Activated naive CD4-positive, alpha-beta T cell treated with anti-CD3 and anti-CD28 coated beads for 36 hours (primary cell): ENCODE results near the gene NTM. TPM values are rescaled to one million over a fixed set of nuclear protein-coding genes. Genes with fewer than 3 reads are reported as not detected.
"Not testable (repeated sequence)": the region's sequence is repeated elsewhere in the genome, so short reads cannot be mapped to it uniquely, and the experiment has no call there.

Experiments
- CTCF ChIA-PET: fragments of 350-600 bp; sonication (Branson Sonifier 250); formaldehyde crosslinking; loops from one replicate; lab custom pipeline; 2021; ENCODE audit warnings: antibody characterized with exemption; lab: Charles Lee
- DNase-seq: peaks from one replicate; pipeline ENCODE4 v3.0.0-alpha.2; 2020
- H3K27ac Mint-ChIP-seq: one replicate; pipeline ENCODE4 v1.8.0; 2021; ENCODE audit warnings: mild to moderate bottlenecking, mixed read lengths
- H3K27me3 Mint-ChIP-seq: one replicate; pipeline ENCODE4 v1.8.0; 2021; ENCODE audit warnings: low read depth, mixed read lengths
- H3K36me3 Mint-ChIP-seq: one replicate; pipeline ENCODE4 v1.8.0; 2021; ENCODE audit warnings: low read depth, mixed read lengths
- H3K4me1 Mint-ChIP-seq: one replicate; pipeline ENCODE4 v1.8.0; 2021; ENCODE audit warnings: low read depth, mixed read lengths
- H3K4me3 Mint-ChIP-seq: one replicate; pipeline ENCODE4 v1.8.0; 2021; ENCODE audit warnings: mild to moderate bottlenecking, moderate library complexity, mixed read lengths
- H3K9me3 Mint-ChIP-seq: one replicate; pipeline ENCODE4 v1.8.0; 2021; ENCODE audit warnings: mixed read lengths
- intact Hi-C: fragments of 100-400 bp; cut with micrococcal nuclease; formaldehyde crosslinking; loops from one replicate; pipeline ENCODE4 v1.15.1; 2023
- total RNA-seq, 2 experiments: library from RNA; stranded (reverse); gene quantifications; one replicate each; pipeline ENCODE4 v1.2.3, GENCODE V29; 2021

The NTM gene
- total RNA-seq, 2 experiments from 2014 or later: not detected

- no peak for DNase-seq
- Mint-ChIP-seq H3K9me3 (no peaks in the 10 kb centered on the region), H3K27ac (no peak overlapping the region), H3K4me1 (no peaks in the 10 kb centered on the region), H3K27me3 (peaks cover 3% of the 10 kb centered on the region), H3K4me3 (no peak overlapping the region), H3K36me3 (no peaks in the 10 kb centered on the region)
- intact Hi-C loops: loop anchor here (10.0 kb wide), 1 partner anchor 274 kb away; no protein-coding TSS in a partner anchor
- CTCF ChIA-PET: interaction anchor here (0.8 to 1.1 kb wide), 2 partner anchors 9 kb away, joined by 3 to 4 read pairs; no protein-coding TSS in a partner anchor
These were observed 308.4 kb downstream of the NTM start for GRCh38 chr11:131678658-131679340.

GRCh38 chr11:131680448-131680847 lies 310.0 kb downstream of the NTM start:
- H3K4me3 Mint-ChIP-seq, H3K36me3 Mint-ChIP-seq, H3K4me1 Mint-ChIP-seq, H3K27me3 Mint-ChIP-seq, H3K9me3 Mint-ChIP-seq, H3K27ac Mint-ChIP-seq, CTCF ChIA-PET, intact Hi-C loops, DNase-seq: not testable (repeated sequence)

DNA sequence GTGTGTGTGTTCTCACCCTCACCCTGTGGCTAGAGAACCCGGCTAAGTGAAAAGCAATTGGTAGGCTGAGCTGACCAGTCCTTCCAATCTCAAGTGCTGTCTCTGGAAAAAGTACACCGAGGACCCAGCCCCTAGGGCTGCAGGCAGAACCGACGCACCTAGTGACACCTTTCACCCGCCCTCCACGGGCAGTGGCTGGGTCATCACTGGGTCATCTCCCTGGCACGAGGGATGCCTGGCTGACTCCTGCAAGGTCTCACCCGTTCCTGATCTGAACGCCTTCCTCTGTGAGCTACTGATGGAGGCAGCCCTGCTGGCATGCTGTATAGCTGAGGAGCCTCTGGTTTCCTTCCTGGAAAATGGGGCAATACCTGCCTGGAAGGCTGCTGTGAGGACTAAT lies 311.5 kb downstream of the NTM start:
- CTCF ChIA-PET: no interaction called here
- no peak for DNase-seq

GRCh38 chr11:131682373-131683015 lies 312.1 kb downstream of the NTM start:
- H3K4me1 Mint-ChIP-seq: no peaks in the 10 kb centered on the region

More for the DNA sequence above, 311.5 kb downstream of the NTM start:
- H3K4me1 Mint-ChIP-seq: no peaks in the 10 kb centered on the region
- intact Hi-C loops: no loop called here
- no peak overlapping the region for H3K27ac Mint-ChIP-seq
- no peaks in the 10 kb centered on the region for H3K36me3 Mint-ChIP-seq
- no peaks in the 10 kb centered on the region for H3K9me3 Mint-ChIP-seq
- H3K27me3 Mint-ChIP-seq: peaks cover 4% of the 10 kb centered on the region
- H3K4me3 Mint-ChIP-seq: no peak overlapping the region

GRCh38 chr11:131683131-131683530 lies 312.7 kb downstream of the NTM start:
- H3K4me1 Mint-ChIP-seq: no peaks in the 10 kb centered on the region
- intact Hi-C loops: no loop called here
- H3K27me3 Mint-ChIP-seq: peaks cover 7% of the 10 kb centered on the region
- no peak for DNase-seq
- no peak overlapping the region for H3K27ac Mint-ChIP-seq
- no peaks in the 10 kb centered on the region for H3K36me3 Mint-ChIP-seq
- H3K9me3 Mint-ChIP-seq: no peaks in the 10 kb centered on the region
- CTCF ChIA-PET: no interaction called here
- H3K4me3 Mint-ChIP-seq: no peak overlapping the region

More at GRCh38 chr11:131682373-131683015, 312.1 kb downstream of the NTM start:
- intact Hi-C loops: no loop called here
- no peaks in the 10 kb centered on the region for H3K9me3 Mint-ChIP-seq
- H3K27me3 Mint-ChIP-seq: peaks cover 4% of the 10 kb centered on the region
- no peak overlapping the region for H3K4me3 Mint-ChIP-seq
- CTCF ChIA-PET: no interaction called here
- no peaks in the 10 kb centered on the region for H3K36me3 Mint-ChIP-seq
- no peak overlapping the region for H3K27ac Mint-ChIP-seq
- no peak for DNase-seq

GRCh38 chr11:131683666-131684065 lies 313.3 kb downstream of the NTM start:
- intact Hi-C loops: no loop called here
- Mint-ChIP-seq H3K4me3 (no peak overlapping the region), H3K9me3 (no peaks in the 10 kb centered on the region), H3K4me1 (no peaks in the 10 kb centered on the region), H3K36me3 (no peaks in the 10 kb centered on the region), H3K27me3 (peaks cover 7% of the 10 kb centered on the region), H3K27ac (no peak overlapping the region)
- CTCF ChIA-PET: interaction anchor here (1.0 kb wide), 1 partner anchor 9 kb away, joined by 3 read pairs; no protein-coding TSS in a partner anchor
- no peak for DNase-seq

DNA sequence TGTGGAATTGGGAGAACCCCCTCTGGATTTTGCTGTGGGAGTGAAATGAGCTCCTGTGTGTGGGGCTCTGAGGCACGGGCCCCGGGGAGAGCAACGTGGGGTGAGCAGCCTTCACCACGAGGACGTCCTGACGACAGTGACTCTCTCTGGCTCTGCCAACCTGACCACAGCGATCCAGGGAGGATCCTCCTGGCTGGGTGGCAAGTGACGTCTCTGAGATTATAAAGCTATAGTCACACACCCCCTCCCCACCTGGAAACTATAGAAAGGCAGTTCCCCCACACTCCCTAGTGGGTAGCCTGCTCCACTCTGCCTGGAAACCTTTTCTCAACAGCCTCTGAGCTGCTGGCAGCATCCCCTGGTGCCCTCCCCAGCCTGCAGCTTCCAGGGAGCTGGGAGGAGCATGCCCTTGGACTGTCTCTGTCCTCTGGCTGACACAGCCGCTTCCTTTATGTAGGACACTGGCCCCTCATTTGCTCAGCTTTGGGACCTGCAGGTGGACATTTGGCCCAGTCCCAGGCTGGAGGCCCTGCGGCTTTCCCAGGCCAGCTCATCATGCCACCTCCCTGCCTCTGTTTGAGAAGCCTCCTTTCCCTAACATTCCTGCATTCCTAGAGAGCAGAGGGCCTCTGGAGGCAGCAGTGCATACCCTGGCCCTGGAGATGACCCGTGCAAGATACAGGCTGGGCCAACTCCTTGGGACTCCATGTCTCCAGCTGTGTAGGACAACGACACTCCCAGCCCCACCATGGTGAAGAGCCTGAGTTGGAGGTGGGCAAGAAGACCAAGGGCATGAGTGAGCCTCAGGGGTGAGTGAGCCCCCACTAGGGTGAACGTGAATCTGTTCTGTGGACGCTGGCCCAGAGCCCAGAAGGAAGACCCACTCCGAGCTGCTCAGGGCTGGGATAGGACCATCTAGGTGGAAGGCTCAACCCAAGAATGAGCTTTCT lies 314.0 kb downstream of the NTM start:
- CTCF ChIA-PET: interaction anchor here (1.0 kb wide), 2 partner anchors 10 kb away, joined by 3 to 4 read pairs; no protein-coding TSS in a partner anchor
- H3K4me3 Mint-ChIP-seq: no peak overlapping the region
- DNase-seq: no peak
- intact Hi-C loops: no loop called here
- H3K36me3 Mint-ChIP-seq: no peaks in the 10 kb centered on the region
- H3K9me3 Mint-ChIP-seq: no peaks in the 10 kb centered on the region
- no peak overlapping the region for H3K27ac Mint-ChIP-seq
- H3K27me3 Mint-ChIP-seq: peaks cover 10% of the 10 kb centered on the region
- no peaks in the 10 kb centered on the region for H3K4me1 Mint-ChIP-seq

DNA sequence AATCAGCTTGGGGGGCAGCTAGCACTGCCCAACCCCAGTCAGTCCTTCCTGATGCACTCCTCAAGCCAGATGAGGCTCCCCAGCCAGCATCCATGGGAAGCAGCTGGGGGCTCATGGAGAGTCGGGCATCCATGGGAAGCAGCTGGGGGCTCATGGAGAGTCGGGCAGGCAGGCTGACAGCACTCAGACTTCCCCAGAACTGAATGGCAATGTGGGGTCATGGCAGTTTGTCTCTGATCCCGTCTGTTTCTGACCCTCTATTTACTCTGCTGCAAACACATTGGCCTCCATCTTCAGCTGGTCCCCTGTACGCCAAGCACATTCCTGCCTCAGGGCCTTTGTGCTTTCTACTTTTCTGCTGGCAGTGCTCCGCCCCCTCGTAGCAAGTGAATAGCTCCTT lies 314.8 kb downstream of the NTM start:
- no peaks in the 10 kb centered on the region for H3K36me3 Mint-ChIP-seq
- H3K27me3 Mint-ChIP-seq: peaks cover 18% of the 10 kb centered on the region
- intact Hi-C loops: no loop called here
- H3K4me1 Mint-ChIP-seq: no peaks in the 10 kb centered on the region
- no peaks in the 10 kb centered on the region for H3K9me3 Mint-ChIP-seq
- H3K27ac Mint-ChIP-seq: no peak overlapping the region
- DNase-seq: no peak
- CTCF ChIA-PET: interaction anchor here (1.0 kb wide), 2 partner anchors 10 to 11 kb away, joined by 3 to 4 read pairs; no protein-coding TSS in a partner anchor
- no peak overlapping the region for H3K4me3 Mint-ChIP-seq

DNA sequence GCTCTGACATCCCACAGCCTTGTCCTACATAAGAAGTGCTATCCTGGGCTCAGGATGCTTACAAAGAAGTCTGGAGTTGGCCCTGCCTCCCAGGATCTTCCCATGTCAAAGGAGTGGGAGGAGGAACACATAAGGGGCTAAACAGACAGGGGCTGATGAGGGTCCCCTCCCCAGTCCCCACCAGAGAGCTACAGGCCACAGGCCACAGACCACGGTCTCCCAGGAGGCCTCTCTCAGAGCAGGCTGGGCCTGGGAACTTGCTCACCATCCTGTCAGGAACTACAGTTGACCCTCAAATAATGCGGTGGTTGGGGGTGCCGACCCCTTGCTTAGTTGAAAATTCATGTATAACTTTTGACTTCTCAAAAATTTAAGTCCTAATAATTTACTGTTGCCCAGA lies 315.5 kb downstream of the NTM start:
- Mint-ChIP-seq H3K9me3 (peaks cover 1% of the 10 kb centered on the region), H3K27me3 (peaks cover 22% of the 10 kb centered on the region), H3K4me3 (no peak overlapping the region), H3K4me1 (no peaks in the 10 kb centered on the region), H3K36me3 (no peaks in the 10 kb centered on the region), H3K27ac (no peak overlapping the region)
- intact Hi-C loops: no loop called here
- no peak for DNase-seq
- CTCF ChIA-PET: interaction anchor here (1.0 kb wide), 1 partner anchor 10 kb away, joined by 3 read pairs; no protein-coding TSS in a partner anchor

DNA sequence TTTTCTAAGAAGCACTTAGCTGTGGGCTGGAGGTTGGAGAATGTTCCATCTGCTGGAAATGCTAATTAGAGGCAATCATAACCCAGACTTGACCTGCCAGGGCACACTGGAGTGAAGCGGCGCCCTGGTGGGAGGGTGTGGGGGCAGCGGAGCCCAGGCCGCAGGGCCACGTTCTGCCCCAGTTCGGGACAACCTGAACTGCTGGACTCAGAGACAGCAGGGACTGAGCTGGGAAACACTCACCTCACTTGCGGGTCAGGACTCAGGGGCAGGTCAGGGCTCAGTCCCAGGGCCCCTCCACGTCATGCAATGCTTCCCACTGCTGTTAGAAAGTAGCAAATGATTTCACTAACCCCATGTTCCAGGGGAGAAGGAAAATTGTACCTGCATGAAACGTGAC lies 316.4 kb downstream of the NTM start:
- Mint-ChIP-seq H3K9me3 (peaks cover 1% of the 10 kb centered on the region), H3K27ac (no peak overlapping the region), H3K4me3 (no peak overlapping the region), H3K4me1 (no peaks in the 10 kb centered on the region), H3K36me3 (no peaks in the 10 kb centered on the region), H3K27me3 (peaks cover 22% of the 10 kb centered on the region)
- no peak for DNase-seq
- CTCF ChIA-PET: no interaction called here
- intact Hi-C loops: no loop called here

- no peaks in the 10 kb centered on the region for H3K4me1 Mint-ChIP-seq
- peaks cover 27% of the 10 kb centered on the region for H3K27me3 Mint-ChIP-seq
- peaks cover 1% of the 10 kb centered on the region for H3K9me3 Mint-ChIP-seq
- no peak for DNase-seq
- H3K4me3 Mint-ChIP-seq: no peak overlapping the region
- H3K36me3 Mint-ChIP-seq: no peaks in the 10 kb centered on the region
- CTCF ChIA-PET: interaction anchor here (0.7 to 1.4 kb wide), 4 partner anchors 9 to 623 kb away, joined by 3 to 4 read pairs (median 3); no protein-coding TSS in a partner anchor
- H3K27ac Mint-ChIP-seq: no peak overlapping the region
- intact Hi-C loops: no loop called here
These were observed 317.1 kb downstream of the NTM start for GRCh38 chr11:131687291-131688047.
